ENCODE measurements around the gene CELF5.
A peak's percentile ranks its signal among the peaks of the same experiment; 100 is the strongest.

CELF5 gene

DNA sequence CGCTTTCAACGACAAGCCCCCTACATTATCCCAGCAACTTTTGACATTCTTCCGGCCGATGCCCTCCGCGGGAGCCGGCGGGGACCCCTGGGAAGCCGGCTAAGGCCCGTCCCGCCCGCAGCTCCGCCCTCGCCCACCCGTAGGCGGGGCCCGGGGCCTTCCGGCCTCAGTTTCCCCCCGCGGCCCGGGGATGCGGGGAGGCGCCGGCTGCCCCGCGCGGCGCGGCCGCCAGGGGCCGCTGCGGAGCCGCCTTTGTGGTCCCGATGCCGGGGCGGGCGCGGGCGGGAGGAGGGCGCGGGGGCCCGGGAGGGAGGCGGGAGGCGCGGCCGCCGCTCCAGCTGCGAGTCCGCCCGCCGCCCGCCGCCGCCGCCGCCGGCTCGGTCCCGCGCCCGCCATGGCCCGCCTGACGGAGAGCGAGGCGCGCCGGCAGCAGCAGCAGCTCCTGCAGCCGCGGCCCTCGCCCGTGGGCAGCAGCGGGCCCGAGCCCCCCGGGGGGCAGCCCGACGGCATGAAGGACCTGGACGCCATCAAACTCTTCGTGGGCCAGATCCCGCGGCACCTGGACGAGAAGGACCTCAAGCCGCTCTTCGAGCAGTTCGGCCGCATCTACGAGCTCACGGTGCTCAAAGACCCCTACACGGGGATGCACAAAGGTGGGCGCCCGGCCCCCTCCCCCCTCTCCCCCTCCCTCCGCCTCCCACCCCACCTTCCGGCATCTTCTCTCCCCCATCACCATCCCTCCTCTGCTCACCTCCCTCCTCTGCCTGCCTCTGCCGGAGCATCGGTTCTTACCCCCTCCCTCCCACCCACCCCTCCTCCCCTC lies at the start of gene CELF5:
Gene CELF5 (plus strand): TSS at position 316 of the 823 bp plus-strand sequence. CDS start 79 bp downstream, at position 395.
- DNase-seq, result peak; percentile 87

DNA sequence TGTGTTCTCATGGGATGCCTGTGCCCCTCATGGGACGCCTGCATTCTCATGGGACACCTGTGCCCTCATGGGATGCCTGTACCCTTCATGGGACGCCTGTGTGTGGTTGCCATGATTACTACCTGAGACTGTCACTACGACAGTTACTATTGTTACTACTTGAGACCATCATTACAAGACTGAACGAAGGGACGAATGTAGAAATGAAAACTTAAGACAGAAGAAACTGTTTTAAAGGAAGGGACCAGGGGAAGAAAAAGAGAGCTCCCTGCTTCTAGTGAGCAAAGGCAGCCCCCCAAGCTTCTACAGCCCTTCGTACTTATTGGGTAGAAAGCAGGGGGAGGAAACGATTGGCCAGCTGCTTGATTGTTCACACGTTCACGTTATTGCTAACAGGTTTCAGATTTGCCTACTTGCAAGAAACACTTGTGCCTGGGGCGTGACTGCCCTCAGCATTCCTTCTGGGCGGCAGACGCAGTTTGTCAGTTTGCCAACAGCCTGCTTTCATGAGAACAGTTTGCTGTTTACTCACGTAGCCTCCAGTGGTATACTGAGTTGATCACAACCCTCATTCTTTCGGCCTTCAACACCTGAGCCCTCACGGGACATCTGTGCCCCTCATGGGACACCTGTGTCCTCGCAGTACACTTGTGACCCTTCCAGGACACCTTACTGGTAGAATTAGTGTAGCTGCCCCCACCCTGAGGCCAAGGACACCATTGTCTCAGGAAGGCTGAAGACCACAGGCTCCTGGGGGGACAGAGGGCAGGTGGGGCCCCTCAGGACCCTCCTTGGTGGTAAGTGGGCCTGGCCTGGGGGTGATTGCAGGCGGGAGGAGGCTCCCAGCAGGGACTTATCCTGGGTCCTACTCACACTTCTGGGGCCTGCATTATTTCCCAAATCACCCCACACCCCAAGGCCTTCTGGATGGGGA lies 48.4 kb upstream of the CELF5 start:
- DNase-seq, result no peak

DNA sequence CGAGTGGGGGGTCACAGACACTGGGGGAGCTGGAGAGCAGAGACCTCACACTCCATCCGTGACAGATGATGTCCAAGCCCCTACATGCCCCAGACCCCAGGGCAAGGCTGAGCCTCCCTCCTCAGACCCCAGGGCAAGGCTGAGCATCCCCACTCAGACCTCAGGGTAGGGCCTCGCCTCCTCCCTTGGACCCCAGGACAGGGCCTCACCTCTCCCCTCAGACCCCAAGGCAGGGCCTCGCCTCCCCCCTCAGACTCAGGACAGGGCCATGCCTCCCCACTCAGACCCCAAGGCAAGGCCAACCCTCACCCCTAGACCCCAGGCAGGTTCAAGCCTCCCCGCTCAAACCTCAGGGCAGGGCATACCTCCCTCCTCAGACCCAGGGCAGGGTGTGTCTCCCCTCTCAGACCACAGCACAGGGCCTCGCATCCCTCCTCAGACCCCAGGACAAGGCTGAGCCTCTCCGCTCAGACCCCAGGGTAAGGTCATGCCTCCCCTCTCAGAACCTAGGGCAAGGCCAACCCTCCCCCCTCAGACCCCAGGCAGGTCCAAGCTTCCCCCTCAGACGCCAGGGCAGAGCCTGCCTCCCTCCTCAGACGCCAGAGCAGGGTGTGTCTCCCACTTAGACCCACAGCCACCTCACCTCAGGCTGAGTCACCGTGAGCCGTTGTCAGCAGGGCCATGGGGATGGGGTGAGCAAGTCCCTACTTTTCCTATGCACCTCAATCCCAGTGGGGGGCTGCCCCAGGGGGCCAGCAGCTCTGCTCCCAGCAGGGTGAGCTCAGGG lies 47.6 kb upstream of the CELF5 start:
- peak; percentile 89 for DNase-seq

DNA sequence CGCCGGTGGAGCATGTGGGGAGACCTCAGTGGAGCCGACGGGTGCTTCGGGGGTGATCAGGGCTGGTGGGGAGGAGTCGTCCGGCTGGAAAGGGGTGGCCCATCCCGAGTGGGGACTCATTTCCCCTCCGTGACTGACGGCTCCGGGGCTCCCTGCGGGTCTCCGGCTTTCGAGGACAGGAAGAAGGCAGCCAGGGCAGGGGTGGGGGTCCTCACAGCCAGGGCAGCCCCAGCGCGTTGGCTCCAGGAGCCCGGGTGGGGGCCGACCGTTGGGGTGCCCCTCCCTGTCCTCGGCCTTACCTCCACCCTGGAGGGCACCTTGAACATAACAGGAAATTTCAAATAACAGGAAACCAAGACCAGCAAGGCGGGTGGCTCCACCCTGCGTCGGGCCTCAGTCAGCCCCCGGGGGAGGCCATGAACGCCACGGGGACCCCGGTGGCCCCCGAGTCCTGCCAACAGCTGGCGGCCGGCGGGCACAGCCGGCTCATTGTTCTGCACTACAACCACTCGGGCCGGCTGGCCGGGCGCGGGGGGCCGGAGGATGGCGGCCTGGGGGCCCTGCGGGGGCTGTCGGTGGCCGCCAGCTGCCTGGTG lies 46.0 kb upstream of the CELF5 start, which contains the start of gene S1PR4:
Gene S1PR4 (plus strand): TSS at position 393 of the 596 bp plus-strand sequence. CDS start 24 bp downstream, at position 417.
- peak; percentile 87 for DNase-seq

DNA sequence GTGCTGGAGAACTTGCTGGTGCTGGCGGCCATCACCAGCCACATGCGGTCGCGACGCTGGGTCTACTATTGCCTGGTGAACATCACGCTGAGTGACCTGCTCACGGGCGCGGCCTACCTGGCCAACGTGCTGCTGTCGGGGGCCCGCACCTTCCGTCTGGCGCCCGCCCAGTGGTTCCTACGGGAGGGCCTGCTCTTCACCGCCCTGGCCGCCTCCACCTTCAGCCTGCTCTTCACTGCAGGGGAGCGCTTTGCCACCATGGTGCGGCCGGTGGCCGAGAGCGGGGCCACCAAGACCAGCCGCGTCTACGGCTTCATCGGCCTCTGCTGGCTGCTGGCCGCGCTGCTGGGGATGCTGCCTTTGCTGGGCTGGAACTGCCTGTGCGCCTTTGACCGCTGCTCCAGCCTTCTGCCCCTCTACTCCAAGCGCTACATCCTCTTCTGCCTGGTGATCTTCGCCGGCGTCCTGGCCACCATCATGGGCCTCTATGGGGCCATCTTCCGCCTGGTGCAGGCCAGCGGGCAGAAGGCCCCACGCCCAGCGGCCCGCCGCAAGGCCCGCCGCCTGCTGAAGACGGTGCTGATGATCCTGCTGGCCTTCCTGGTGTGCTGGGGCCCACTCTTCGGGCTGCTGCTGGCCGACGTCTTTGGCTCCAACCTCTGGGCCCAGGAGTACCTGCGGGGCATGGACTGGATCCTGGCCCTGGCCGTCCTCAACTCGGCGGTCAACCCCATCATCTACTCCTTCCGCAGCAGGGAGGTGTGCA lies 45.3 kb upstream of the CELF5 start:
- peak; percentile 76 for DNase-seq

DNA sequence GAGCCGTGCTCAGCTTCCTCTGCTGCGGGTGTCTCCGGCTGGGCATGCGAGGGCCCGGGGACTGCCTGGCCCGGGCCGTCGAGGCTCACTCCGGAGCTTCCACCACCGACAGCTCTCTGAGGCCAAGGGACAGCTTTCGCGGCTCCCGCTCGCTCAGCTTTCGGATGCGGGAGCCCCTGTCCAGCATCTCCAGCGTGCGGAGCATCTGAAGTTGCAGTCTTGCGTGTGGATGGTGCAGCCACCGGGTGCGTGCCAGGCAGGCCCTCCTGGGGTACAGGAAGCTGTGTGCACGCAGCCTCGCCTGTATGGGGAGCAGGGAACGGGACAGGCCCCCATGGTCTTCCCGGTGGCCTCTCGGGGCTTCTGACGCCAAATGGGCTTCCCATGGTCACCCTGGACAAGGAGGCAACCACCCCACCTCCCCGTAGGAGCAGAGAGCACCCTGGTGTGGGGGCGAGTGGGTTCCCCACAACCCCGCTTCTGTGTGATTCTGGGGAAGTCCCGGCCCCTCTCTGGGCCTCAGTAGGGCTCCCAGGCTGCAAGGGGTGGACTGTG lies 44.6 kb upstream of the CELF5 start:
- DNase-seq, result peak; percentile 80

DNA sequence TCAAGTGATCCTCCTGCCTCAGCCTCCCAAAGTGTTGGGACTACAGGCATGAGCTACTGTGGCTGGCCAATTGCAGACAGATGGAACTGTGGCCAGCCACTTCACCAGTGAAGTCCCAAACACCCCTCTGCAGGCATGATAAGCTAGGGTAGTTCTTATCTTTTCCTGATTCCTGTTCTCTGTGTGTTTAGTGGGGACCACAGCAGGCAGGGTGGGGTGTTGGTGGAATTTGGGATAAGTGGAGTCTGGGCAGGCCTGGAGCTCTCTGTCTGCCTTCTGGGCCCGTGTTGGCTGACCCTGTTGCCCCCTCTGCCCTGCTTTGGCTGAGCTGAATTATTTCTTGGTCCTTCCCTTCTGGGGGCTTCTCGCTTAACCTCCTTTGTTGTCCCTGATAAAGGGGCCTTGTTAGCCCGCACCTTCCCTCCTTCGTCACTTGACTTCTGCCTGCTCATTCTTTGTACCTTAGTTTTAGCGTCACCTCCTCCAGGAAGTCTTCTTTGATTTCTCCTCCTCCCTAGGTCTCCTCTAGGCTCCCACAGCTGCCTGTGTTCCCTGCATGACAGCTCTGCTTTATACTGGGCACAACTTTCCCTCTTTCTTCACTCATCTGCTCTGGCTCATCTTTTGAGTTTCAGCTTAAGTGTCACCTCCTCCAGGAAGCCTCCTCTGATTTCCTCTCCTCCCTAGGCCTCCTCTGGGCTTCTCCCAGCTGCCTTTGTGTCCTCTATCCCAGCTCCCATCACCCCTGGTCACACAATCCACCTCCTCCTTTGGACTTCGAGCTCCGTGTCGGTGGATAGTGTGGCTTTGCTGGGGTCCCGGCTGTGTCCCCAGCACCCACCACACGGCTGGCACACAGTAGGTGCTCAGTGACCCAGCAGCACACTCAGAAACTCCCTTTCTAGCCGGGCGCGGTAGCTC lies 40.5 kb upstream of the CELF5 start:
- no peak for DNase-seq

DNA sequence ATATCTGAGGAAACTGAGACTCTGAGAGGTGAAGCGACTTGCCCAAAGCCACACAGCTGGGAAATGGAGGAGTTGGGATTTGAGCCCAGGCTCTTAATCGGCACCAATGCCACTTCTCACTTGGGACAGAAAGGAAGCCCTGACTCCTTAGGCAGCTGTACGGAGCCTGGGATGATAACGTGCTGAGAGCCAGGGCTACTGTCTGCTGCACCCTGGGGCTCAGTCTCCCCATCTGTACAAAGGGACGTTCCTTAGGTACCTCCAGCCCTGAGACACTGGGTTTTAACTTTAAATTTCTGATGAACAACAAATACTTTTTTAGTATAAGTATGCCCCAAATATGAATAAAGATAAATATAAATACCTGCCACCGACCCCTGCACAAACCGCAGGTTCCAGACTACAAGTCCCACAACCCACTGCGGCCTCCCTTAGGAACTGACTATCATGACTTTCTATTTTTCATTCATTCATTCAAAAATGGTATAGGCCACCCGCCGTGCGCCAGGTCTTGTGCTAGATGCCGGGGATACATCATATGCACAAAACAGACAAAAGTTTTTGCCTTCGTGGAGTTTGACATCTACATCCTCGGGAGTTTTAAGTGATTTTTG lies 39.5 kb upstream of the CELF5 start:
- DNase-seq, result peak; percentile 90

DNA sequence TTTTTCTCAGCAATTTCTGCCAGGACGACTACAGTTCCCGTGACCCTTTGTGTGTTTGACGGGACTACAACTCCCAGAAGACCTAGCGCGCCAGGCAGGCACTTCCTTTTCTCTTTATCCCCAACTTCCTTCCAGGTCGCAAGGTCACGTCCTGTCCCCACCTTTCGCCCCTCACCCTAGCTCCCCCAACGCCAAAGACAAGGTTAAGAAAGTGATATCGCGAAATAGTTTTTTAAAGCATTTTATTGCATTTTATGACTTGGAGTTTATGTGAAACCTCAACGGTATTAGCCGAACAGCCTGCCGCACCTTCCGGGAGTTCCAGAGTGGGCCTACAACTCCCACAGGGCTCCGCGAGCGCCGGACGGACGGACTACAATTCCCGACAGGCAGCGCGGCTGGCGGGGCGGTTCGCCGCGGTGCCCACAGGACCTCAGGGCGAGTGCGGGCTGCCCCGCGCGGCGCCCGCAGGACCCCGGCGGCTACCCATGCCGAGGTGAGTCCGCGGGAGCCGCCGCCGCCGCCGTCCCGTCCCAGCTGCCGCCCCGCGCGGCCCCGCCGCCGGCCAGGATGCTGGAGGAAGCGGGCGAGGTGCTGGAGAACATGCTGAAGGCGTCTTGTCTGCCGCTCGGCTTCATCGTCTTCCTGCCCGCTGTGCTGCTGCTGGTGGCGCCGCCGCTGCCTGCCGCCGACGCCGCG lies 38.9 kb upstream of the CELF5 start, which contains the start of gene NCLN:
Gene NCLN (plus strand): TSS at position 470 of the 699 bp plus-strand sequence. CDS start 101 bp downstream, at position 571.
- peak; percentile 98 for DNase-seq

DNA sequence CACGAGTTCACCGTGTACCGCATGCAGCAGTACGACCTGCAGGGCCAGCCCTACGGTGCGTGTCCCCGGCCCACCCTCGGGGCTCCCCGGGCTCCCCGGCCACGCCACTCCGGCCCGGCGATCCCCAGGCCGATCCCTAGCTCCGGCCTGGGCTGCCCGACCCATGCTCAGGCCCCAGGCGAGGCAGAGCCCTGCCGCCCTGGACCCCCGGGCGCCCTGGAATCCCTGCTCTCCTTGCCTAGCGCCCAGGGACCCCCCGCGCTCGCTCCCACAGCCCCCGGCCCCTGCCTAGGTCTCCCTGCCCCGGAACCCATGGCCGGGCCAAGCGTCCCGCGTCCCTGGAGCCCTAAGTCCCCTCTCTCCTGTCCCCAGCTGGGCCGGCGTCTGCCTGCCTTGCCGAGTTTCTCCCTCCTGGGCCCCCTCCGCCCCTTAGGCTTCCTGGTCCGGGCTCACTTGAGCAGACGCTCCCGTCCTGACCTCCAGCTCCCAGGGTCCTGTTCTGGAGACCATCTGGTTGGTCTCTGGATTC lies 38.2 kb upstream of the CELF5 start:
- DNase-seq, result no peak

DNA sequence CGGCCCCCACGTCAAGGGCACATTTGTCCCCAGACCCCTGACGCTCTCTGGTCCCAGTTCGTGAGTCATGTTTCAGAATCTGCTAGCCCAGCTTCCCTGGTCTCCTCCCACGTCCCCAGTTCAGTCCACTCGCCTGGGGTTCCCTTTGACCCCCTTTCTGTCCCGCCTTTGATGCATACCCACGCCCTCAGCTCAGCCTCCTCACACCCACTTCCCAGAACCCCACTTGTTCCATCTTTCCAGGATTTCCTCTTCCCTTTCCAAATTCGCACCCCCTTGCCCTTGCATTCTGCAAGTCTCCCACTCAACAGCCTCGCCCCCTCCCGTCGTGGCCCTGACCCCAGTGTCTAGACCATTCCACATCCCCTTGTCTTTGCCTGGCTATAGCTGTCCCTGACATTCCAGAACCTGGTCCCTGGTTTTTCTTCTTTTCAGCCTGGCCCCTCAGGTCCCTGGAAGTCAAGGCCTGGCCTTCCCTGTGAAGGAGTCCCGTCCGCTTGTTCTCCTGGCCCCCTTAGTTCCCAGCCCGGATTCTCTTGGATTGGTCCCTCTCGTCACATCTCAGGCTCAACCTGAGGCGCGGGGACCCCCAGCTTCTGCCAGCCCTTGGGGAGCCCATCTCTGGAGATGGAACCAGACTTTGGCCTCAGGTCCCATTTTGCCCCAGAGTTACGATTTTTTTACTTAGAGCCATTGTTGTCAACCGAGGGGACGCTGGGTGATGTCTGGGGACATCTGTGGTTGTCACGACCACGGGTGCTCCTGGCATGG lies 37.4 kb upstream of the CELF5 start:
- no peak for DNase-seq

DNA sequence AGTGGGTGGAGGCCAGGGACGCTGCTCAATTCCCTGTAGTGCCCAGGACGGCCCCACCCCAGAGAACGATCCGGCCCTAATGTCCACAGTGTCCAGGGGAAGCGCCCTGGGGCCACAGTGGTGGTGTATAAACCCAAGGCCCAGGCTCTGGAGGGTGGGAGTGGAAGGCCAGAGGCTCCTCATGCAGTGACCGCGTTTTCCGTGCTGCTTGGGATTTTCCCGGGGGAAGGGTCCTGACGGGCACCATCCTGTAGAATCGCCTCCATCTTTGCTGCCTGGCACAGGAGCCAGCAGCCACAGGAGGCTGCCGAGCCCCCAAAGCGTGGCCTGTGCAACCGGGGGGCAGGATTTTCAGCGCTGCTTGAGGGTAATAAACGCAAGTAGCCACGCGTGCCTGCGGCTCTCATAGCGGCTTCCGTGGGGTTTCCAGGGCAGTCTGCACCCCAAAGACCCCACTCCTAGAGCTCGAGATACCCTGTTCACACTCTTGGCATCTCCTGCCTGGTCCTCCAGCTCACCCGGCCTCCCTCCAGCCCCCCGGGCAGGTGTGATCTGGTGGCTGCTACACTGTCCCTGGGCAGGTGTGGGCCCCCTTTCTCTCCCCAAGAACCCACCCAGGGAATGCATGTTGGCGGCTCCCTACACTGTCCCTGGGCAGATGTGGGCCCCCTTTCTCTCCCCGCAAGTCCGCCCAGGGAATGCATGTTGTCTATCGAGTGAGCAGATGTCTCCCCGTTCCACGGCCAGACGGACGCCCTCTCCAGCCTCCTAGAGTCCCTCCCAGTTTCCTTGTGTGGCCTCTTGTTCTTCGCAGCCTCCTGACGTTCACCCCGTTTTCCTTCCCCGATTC lies 36.6 kb upstream of the CELF5 start:
- DNase-seq, result no peak

DNA sequence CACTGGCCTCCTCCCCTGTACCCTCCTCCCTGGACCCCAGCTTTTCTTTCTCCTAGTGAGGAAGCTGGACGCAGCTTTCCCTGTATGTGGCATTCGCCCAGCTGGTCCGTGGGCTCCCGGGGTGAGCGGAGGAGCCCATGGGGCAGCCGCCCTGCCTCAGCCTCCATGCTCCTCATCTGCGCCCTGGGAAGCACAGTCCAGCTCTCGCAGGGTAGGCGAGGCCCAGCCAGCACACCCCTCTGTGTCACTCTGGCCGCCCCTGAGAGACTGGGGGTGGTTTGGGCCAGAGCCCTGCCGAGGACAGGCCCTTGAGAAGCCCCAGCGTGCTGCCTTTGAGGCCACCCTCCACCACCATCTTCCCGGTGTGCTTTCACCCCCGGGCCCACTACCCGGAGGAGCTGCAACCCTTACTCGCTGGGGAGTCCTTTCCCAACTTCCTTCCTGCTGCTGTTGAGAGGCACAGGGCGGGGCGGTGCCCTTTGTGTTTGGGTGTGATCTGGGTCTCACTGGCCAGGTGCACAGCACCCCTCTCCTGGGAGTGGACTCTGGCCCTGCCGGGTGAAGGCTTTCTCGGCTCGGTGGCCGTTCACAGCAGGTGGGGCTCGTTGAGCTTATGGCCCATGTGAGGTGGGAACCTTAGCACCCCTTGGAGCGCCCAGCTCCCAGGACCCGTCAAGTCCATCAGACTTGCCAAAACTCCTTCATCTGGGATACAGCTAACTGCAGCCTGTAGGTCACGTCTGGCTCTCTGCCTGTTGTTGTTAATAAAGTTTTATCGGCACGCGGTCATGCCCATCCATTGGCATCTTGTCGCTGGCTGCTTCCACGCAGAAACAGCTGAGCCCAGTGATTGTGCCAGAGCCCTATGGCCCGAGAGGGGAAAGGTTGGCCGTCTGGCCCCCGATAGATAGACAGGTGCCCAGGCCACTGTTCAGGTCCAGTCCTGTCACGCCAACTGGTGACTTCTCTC lies 35.5 kb upstream of the CELF5 start:
- no peak for DNase-seq

DNA sequence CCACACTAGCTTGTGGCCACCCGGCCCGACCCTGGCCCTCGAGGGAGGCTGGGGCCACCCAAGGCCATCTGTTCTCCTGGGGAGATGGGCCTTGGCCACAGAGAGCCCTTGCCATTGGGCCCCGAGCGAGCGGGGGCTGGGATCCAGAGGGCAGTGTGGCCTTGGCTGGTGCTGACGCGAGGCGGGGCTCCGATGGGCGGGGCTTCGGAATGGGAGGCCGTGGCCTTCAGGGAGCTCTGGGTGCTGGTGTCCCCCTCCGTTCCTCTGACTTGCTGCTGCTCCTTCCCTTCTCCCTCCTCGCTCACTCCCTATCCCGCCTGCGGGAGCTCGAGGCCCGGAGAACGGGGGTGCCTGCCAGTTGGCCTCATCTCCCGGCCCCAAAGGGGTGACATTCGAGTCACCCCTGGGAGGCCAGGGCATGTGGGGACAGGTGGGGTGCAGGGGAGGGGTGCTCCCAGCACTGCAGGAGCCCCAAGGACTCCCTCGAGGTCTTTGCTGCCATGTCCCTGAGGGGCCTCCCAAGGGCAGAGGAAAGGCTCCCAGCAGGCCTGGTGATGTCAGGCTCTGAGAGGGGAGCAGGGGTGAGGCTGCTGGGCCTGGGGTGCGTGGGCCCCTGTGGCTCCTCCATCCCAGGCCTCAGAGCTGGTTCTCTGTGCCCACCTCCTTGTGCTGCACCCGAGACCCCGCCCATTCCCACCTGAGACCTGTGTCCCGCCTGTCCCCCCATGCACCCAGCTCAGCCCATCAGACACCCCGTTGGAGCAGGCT lies 34.6 kb upstream of the CELF5 start:
- no peak for DNase-seq

DNA sequence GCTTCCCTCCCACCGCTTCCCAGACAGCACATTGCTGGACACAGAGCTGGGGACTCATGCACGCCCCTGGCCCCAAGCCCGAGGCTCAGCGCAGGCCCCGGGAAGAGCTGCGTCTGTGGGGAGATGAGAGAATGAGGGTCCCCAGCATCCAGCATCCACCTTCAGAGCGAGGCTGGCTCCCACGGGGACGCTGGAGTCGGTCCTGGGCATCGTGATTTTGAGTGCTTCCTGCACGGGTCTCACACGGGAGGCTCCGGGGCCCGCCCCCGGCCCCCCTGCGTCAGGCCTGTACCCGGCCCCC lies 34.0 kb upstream of the CELF5 start:
- DNase-seq, result no peak
